Progenitor cell of endocrine pancreas (in vitro differentiated cells): Measurements from ENCODE around the gene PTK6. TPM values are rescaled to one million over a fixed set of nuclear protein-coding genes. Genes with fewer than 3 reads are reported as not detected.
A peak's percentile ranks its signal among the peaks of the same experiment; 100 is the strongest.

ENCODE experiments used
- DNase-seq: peaks from one replicate; pipeline ENCODE4 v3.0.0; 2021; ENCODE audit warnings: low spot score; ENCODE audit not compliant: unreplicated experiment
- H3K27ac Mint-ChIP-seq: 2 replicates; pipeline ENCODE4 v1.8.0; 2021; ENCODE audit warnings: mild to moderate bottlenecking, moderate library complexity, mixed read lengths
- H3K27me3 Mint-ChIP-seq: 2 replicates; pipeline ENCODE4 v1.8.0; 2021; ENCODE audit warnings: mixed read lengths
- H3K36me3 Mint-ChIP-seq: 2 replicates; pipeline ENCODE4 v1.8.0; 2022; ENCODE audit warnings: mixed read lengths; ENCODE audit not compliant: insufficient read depth
- H3K4me1 Mint-ChIP-seq: 2 replicates; pipeline ENCODE4 v1.8.0; 2021; ENCODE audit warnings: low read depth, mixed read lengths
- H3K4me3 Mint-ChIP-seq: 2 replicates; pipeline ENCODE4 v1.8.0; 2021; ENCODE audit warnings: low read depth, mild to moderate bottlenecking, moderate library complexity, mixed read lengths
- H3K9me3 Mint-ChIP-seq: 2 replicates; pipeline ENCODE4 v1.8.0; 2021; ENCODE audit warnings: low read depth, mixed read lengths
- total RNA-seq: library from RNA; stranded (reverse); gene quantifications from 2 replicates; pipeline ENCODE4 v1.2.1, GENCODE V29; 2021
- TF ChIP-seq, protein P1 (sequence below): fragments of 200-600 bp; sonication (generic); IDR thresholded peaks from one replicate; pipeline ENCODE4 v1.5.0; 2021; ENCODE audit warnings: antibody characterized with exemption, mild to moderate bottlenecking; ENCODE audit not compliant: unreplicated experiment

The PTK6 gene
- total RNA-seq, 1 donor from 2014 or later: 0.29 TPM

DNA sequence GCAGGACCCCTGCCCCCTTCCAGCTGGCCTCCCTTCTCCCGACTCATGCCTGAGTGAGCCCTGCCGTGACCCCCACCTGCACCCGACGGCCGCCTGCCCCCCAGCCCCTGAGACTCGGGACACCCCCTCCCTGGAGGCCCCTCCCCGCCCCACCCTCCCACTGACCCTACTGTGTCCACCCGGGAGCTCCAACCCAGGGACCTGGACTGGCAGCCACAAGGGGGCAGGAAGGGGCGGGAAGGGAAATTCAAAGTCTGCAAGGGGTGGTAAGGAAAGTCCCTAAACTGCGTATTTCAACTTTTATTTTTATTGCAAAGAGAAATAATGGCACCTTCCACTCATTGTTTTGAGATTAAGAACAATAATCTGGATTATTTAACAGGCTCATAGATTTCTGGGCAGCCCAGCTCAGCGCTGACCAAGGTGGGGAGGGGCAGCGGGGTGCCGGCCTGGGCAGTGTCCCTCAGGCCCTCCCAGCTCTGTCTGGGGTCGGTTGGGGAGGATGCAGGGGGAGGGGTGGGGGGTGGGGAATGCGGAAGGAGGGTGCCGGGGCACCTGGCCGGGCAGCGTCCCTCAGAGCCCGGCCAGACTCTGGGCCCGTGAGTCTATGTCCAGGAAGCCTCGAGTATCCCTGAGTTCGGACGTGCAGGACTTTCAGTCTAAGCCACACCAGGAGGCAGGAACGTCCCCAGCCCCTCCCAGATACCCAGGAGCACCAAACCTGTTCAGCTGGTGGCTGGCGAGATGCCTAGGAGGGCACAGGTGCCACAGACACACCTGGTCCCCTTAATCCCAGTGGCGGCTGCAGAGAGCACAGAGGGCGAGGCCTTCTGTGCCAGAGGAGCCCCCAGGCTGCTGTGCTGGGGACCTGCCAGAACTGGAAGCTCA, 1.3 kb upstream of the PTK6 start:
- Mint-ChIP-seq H3K27ac (no peak overlapping the region), H3K9me3 (no peaks in the 10 kb centered on the region), H3K27me3 (peaks cover under 1% of the 10 kb centered on the region), H3K36me3 (no peaks in the 10 kb centered on the region), H3K4me1 (peaks cover 3% of the 10 kb centered on the region), H3K4me3 (peak overlapping the region; percentile 31)
- DNase-seq: no peak
- TF ChIP-seq, protein P1, sequence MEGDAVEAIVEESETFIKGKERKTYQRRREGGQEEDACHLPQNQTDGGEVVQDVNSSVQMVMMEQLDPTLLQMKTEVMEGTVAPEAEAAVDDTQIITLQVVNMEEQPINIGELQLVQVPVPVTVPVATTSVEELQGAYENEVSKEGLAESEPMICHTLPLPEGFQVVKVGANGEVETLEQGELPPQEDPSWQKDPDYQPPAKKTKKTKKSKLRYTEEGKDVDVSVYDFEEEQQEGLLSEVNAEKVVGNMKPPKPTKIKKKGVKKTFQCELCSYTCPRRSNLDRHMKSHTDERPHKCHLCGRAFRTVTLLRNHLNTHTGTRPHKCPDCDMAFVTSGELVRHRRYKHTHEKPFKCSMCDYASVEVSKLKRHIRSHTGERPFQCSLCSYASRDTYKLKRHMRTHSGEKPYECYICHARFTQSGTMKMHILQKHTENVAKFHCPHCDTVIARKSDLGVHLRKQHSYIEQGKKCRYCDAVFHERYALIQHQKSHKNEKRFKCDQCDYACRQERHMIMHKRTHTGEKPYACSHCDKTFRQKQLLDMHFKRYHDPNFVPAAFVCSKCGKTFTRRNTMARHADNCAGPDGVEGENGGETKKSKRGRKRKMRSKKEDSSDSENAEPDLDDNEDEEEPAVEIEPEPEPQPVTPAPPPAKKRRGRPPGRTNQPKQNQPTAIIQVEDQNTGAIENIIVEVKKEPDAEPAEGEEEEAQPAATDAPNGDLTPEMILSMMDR: no peak

DNA sequence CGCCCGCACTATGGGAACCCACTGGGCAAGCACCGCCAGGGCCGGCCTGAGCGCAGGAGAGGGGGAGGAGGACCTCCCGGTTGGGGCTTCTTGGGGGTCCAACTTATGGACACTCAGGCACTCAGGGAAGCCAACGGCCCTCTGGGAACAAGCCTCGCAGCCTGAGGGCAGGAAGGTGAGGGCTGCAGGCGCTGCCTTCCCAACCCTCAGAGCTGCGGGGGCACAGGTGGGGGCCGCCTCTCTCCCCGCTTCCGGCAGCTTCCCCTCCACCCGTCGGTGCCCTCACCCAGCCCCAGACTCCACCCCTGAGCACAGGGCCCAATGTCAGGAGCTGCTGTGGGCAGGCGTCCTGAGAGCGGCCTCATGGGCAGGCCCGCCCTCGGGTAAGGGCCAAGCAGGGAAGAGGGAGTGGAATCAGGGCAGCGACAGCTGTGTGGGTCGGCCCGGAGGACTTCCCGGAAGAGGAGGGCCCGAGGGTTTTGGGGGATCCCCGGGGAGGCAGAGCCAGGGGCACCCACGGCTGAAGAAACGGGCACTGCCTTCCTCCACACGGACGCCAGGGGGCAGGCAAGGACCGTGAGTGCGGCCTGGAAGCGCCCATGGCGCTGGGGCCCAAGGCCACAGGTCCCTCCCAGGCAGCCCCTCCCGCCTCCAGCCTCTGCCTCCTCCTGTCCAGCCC, 488 bp upstream of the PTK6 start:
- no peaks in the 10 kb centered on the region for H3K27me3 Mint-ChIP-seq
- H3K4me1 Mint-ChIP-seq: peaks cover 3% of the 10 kb centered on the region
- peak overlapping the region; percentile 31 for H3K4me3 Mint-ChIP-seq
- TF ChIP-seq, protein P1: peak; percentile 97
- no peaks in the 10 kb centered on the region for H3K36me3 Mint-ChIP-seq
- H3K27ac Mint-ChIP-seq: no peak overlapping the region
- DNase-seq: peak; percentile 87
- H3K9me3 Mint-ChIP-seq: no peaks in the 10 kb centered on the region

DNA sequence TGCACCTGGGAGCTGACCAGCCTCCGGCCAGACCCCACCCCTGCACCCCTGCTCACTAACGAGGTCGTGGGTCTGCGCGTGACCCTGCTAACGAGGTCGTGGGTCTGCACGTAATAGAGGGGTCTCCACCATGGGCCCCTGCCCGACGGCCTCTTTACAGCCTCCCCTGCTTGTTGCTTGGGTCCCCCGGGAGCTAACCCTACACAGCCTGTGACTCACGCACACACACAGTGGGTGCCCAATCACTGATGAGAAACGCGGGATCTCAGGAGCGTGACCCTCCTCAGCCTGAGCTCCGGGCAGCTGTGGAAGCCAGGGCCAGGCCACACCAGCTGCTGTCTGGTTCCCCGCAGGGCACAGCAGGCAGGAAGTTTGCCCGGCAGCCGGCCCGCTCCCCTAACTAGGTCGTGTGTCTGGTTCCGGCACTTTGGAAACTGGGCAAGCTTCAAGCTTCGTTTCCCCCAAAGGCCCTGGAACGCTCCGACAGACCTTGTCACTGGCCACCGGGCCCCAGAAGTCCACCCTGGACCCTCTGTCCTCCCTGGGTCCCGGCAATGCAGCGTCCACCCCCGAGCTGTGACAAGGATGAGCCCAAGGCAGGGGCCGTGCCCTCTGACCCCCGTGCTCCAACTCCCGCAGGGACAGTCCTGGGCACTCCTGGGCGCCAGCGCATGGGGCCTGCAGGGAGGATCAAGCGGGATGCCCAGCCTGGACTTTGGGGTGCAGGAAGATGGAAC, 767 bp downstream of the PTK6 start:
- Mint-ChIP-seq H3K27me3 (no peaks in the 10 kb centered on the region), H3K36me3 (no peaks in the 10 kb centered on the region), H3K4me3 (no peak overlapping the region), H3K4me1 (peaks cover 3% of the 10 kb centered on the region), H3K27ac (no peak overlapping the region), H3K9me3 (no peaks in the 10 kb centered on the region)
- no peak for DNase-seq
- TF ChIP-seq, protein P1: no peak

DNA sequence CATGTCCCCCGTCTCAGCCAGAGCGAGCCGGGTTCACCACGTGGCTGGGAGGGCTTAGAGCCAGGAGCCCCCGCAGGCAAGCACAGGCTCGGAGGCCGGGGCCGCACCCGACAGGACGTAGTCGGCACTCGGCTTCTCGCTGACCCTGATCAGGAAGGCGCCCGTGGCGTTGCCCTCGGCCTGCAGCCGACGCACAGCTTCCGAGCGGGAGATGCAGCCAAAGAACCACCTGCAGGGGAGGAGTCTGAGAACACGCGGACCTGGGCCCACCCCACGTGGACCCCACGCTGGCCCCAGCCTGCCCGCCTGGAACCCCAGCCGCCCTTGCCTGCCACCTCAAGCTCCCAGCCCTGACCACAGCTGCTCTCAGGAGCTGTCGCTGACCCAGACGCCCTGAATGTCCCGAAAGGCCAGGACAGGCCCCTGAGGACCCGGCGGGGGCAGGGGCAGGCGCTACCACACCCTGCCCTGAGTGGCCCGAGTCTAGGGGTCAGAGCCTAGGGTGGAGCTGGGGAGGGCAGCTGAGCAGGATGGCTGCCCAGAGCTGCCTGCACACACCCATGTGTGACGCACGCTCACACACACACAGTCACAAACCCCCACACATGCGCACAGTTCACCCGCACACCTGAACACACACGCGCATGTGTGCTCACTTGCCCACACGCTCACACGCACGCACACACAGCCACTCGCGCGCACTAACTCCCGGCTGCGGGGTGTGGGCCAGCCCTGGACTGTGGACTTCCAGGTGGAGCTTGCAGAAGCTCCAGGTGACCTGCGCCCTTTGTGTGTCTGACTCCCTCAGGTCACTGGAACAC, 2.1 kb downstream of the PTK6 start:
- Mint-ChIP-seq H3K4me1 (peaks cover 3% of the 10 kb centered on the region), H3K27me3 (no peaks in the 10 kb centered on the region), H3K36me3 (no peaks in the 10 kb centered on the region), H3K9me3 (no peaks in the 10 kb centered on the region), H3K4me3 (no peak overlapping the region), H3K27ac (peak overlapping the region; percentile 73)
- DNase-seq: no peak
- TF ChIP-seq, protein P1: no peak
